Activated naive CD4-positive, alpha-beta T cell treated with anti-CD3 and anti-CD28 coated beads, Interleukin-2, amount 50 U/mL, for 72 hours (primary cell): Measurements from ENCODE around the gene ZBTB8B. TPM values are rescaled to one million over a fixed set of nuclear protein-coding genes. Genes with fewer than 3 reads are reported as not detected.

Experiments
- ATAC-seq, 2 donors: fragments of 150-1000 bp; cut with Tn5 transposase; 2 replicates each; pipeline ENCODE4 v1.10.0; 2021; ENCODE audit warnings: mild to moderate bottlenecking in 2 of 2, moderate library complexity in 2 of 2
- DNase-seq, 2 donors: peaks; one replicate each; pipeline ENCODE4 v3.0.0; 2021 to 2022; ENCODE audit warnings: low spot score in 2 of 2
- H3K27ac Mint-ChIP-seq, 2 donors: one replicate each; pipeline ENCODE4 v1.8.0; 2022; ENCODE audit warnings: mild to moderate bottlenecking in 2 of 2, mixed read lengths in 2 of 2
- H3K36me3 Mint-ChIP-seq, 2 donors: one replicate each; pipeline ENCODE4 v1.8.0; 2022; ENCODE audit warnings: mixed read lengths in 2 of 2
- H3K9me3 Mint-ChIP-seq, 2 donors: one replicate each; pipeline ENCODE4 v1.8.0; 2022; ENCODE audit warnings: mixed read lengths in 2 of 2
- total RNA-seq, 2 donors: library from RNA; stranded (reverse); gene quantifications; one replicate each; pipeline ENCODE4 v1.2.3, GENCODE V29; 2022

ZBTB8B gene
- total RNA-seq, 2 donors from 2014 or later = not detected

DNA sequence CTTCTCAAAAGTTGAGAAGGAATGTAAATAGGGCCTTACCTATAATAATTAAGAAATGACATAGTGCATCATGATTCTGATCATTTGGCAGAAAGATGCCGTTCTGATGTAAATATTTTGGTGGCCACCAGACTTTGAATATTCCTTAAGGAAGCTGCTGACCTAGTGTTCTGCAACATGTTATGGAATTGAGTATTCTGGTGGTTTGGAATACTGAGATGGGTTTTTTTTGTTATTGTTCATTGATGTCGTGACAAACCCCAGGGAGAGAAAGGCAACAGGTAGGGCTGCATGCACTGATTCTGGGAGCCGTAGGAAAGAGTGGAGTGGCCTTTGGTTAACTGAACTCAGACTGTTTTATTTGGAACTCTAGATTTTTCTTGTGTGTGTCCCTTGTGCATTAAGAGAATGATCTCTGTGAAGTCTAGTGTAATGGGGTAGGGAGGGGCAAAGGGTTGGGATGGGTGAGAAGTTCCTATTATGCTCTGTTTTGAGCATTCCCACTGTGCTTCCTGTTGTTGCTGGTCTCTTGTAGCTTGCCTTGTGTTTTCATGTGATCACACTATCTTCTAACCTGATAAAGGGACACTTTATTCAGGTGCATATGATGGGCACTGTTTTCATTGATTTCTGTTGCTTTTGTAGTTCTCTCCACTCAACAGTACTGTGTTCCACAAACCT is 25.0 kb downstream of the ZBTB8B start:
- Mint-ChIP-seq H3K36me3 (no peaks in the 10 kb centered on the region), H3K9me3 (no peaks in the 10 kb centered on the region), H3K27ac (no peak overlapping the region)
- no peak for DNase-seq
- ATAC-seq = no peak

- ATAC-seq (no peak), DNase-seq (no peak)
- no peak overlapping the region for H3K27ac Mint-ChIP-seq
- H3K9me3 Mint-ChIP-seq = no peaks in the 10 kb centered on the region
- H3K36me3 Mint-ChIP-seq = no peaks in the 10 kb centered on the region
These were observed 26.5 kb downstream of the ZBTB8B start for GRCh38 chr1:32491386-32491785.

GRCh38 chr1:32494196-32494595 is 29.3 kb downstream of the ZBTB8B start:
- Mint-ChIP-seq H3K9me3 (no peaks in the 10 kb centered on the region), H3K36me3 (no peaks in the 10 kb centered on the region), H3K27ac (no peak overlapping the region)
- no peak for ATAC-seq
- no peak for DNase-seq

- H3K9me3 Mint-ChIP-seq = no peaks in the 10 kb centered on the region
- ATAC-seq (peak in 1 of 2 donors; percentile 22), DNase-seq (no peak)
- H3K36me3 Mint-ChIP-seq = no peaks in the 10 kb centered on the region
- H3K27ac Mint-ChIP-seq = no peak overlapping the region
These were observed 30.0 kb downstream of the ZBTB8B start for GRCh38 chr1:32494711-32495337.

GRCh38 chr1:32496127-32496526 is 31.3 kb downstream of the ZBTB8B start:
- ATAC-seq = no peak
- no peak for DNase-seq
- no peaks in the 10 kb centered on the region for H3K36me3 Mint-ChIP-seq
- H3K27ac Mint-ChIP-seq = no peak overlapping the region
- no peaks in the 10 kb centered on the region for H3K9me3 Mint-ChIP-seq

DNA sequence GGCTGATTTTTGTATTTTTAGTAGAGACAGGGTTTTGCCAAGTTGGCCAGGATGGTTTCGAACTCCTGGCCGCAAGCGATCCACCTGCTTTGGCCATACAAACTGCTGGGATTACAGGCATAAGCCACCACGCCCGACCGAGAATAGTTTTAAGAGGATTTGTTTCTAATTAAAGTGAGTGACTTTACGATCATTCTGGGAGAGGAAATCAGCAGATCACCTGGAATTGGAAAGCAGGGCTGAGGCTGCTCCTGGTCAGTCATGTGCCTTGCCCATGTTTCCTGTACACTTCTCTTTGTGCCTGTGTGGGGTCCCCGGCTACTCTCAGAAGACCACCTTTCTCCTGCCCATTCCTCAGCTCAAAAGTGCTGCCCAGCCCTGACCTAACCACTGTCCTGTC is 33.9 kb downstream of the ZBTB8B start:
- no peak for DNase-seq
- ATAC-seq = no peak
- Mint-ChIP-seq H3K36me3 (no peaks in the 10 kb centered on the region), H3K9me3 (no peaks in the 10 kb centered on the region), H3K27ac (no peak overlapping the region)

DNA sequence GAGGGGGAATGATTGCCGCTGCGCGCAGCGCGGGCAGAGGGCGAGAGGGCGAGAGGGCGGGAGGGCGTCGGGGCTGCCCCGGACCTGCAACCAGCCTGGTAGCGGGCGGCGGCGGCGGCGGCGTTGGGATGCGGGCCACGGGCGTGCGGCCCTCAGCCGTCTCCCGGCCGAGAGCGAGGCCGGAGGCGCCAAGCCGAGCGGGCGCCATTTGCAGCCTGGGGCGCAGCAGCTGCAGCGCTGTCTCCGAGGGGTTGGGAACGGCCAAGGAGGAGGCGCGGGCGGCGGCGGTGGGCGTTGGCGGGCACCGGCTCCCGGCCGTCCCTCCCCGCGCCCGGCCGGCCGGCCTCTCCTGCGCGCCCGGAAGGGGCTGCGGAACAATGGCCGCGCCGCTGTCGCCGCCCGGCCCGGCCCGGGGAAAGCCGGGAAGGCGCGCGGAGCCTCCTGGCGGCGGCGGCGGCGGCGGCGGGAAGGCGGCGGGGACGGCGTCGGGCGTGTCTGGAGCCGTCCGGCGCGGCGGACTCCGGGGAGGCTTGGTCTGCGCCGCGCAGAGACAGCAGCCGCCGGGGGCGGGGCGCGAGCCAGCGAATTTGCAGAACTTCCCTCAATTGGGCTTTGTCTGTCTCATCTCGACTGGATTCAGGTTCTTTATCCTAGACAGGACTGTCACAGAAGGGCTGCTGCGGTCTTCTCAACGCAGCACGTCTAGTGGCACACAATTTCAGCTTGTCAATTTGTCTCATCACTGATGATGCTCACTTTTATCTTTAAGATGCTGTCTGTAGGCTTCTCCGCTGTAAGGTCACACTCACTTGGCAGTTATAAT is 35.7 kb downstream of the ZBTB8B start:
- no peaks in the 10 kb centered on the region for H3K9me3 Mint-ChIP-seq
- peak; percentile 82 to 87 for ATAC-seq
- no peaks in the 10 kb centered on the region for H3K36me3 Mint-ChIP-seq
- peak in 1 of 2 donors; percentile 38 for DNase-seq
- no peak overlapping the region for H3K27ac Mint-ChIP-seq

DNA sequence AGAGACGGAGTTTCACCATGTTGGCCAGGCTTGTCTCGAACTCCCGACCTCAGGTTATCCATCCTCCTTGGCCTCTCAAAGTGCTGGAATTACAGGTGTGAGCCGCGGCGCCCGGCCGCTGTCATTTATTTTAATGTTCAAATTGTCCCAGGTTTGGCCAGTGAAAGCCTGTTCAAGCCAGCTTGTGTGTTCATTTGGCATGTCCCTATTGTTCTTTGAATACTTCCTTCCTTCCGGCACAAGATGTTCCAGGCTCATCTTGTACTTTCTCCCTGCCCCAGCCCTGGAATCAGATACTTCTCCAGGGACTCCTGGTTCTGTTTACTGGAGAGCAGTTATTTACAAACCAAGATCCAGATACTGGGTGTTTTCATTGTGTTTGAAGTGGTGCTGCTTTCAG is 37.0 kb downstream of the ZBTB8B start:
- ATAC-seq (no peak), DNase-seq (no peak)
- Mint-ChIP-seq H3K9me3 (no peaks in the 10 kb centered on the region), H3K27ac (no peak overlapping the region), H3K36me3 (no peaks in the 10 kb centered on the region)

DNA sequence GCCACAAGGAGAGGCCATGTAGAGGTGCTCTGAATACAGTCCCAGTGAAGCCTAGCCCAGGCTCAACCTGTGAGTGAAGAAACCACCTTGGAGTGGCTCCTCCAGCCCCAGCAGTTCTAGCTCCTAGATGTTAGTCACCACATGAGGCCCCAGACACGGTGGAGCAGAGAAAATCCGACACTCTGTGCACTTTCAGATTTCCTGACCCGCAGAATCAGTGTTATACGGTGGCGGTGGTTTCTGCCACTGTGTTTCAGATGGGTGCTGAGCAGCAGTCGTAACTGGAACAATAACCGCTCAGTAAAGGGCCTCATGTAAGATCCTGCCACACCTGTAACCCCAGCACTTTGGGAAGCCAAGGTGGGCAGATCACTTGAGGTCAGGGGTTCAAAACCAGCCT is 38.3 kb downstream of the ZBTB8B start:
- no peak overlapping the region for H3K27ac Mint-ChIP-seq
- ATAC-seq = no peak
- DNase-seq = no peak
- H3K36me3 Mint-ChIP-seq = no peaks in the 10 kb centered on the region
- H3K9me3 Mint-ChIP-seq = no peaks in the 10 kb centered on the region

GRCh38 chr1:32507021-32507420 is 42.1 kb downstream of the ZBTB8B start:
- H3K9me3 Mint-ChIP-seq = no peaks in the 10 kb centered on the region
- no peak overlapping the region for H3K27ac Mint-ChIP-seq
- no peaks in the 10 kb centered on the region for H3K36me3 Mint-ChIP-seq
- ATAC-seq (no peak), DNase-seq (no peak)

DNA sequence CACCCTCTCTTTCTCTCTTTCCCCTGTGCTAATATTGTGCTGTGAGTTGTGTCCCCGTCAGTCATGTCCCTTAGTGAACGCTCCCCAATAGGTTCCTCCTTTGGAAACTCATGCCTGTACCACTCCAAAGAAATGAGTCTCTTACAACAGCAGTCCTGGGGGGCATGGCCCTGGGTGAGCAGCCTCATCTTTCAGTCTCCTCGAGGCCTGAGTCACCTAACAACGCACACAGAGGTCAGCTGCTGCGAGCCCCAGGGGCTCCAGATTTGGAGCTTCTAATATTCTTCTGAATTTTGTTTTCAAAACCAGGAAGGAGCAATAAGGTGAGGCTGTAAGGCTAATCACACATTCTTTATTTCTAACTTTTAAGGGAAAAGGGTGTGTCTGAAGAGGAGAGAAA is 43.9 kb downstream of the ZBTB8B start:
- no peak overlapping the region for H3K27ac Mint-ChIP-seq
- no peak for DNase-seq
- H3K9me3 Mint-ChIP-seq = no peaks in the 10 kb centered on the region
- ATAC-seq = no peak
- no peaks in the 10 kb centered on the region for H3K36me3 Mint-ChIP-seq

DNA sequence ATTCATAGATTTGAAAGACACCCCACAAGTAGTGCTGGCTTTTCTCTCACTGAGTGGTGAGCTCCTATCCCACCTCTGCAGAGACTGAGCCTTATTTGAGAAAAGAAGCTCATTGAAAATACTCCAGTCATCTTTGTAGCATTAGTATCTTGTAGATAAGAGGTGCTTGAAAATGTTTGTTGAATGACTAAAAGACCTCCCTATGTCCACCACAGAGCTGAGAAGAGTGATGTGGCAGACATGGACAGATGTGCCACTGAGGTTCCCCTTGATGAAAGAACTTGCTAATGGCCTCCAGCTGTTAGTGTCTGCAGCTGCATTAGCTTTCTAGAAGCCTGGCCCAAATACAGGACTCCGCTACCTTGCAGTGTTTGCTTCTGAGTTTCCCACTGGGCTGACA is 45.1 kb downstream of the ZBTB8B start:
- Mint-ChIP-seq H3K36me3 (no peaks in the 10 kb centered on the region), H3K27ac (no peak overlapping the region), H3K9me3 (no peaks in the 10 kb centered on the region)
- no peak for DNase-seq
- no peak for ATAC-seq

Other genes with a start within 250 kb of the ZBTB8B start
- gene TMEM234, start 242.7 kb upstream of the ZBTB8B start, total RNA-seq = 10 to 100 TPM in 1 of 2 donors, 1 to 10 TPM in 1; 7.0 to 10.7 TPM
- 100 to 1,000 TPM; 273 to 295 TPM for gene EIF3I, start 242.7 kb upstream of the ZBTB8B start, total RNA-seq
- gene FAM167B, start 217.8 kb upstream of the ZBTB8B start, total RNA-seq = 1 to 10 TPM in 1 of 2 donors, under 1 TPM in 1; 0.66 to 1.1 TPM
- 100 to 1,000 TPM; 208 to 284 TPM for gene LCK, start 213.8 kb upstream of the ZBTB8B start, total RNA-seq
- 100 to 1,000 TPM; 185 to 200 TPM for gene HDAC1, start 173.0 kb upstream of the ZBTB8B start, total RNA-seq
- 10 to 100 TPM; 10.6 to 47.0 TPM for gene MARCKSL1, start 128.8 kb upstream of the ZBTB8B start, total RNA-seq
- 1 to 10 TPM; 6.7 to 9.7 TPM for gene FAM229A, start 102.6 kb upstream of the ZBTB8B start, total RNA-seq
- 1 to 10 TPM; 1.2 to 1.7 TPM for gene TSSK3, start 102.5 kb upstream of the ZBTB8B start, total RNA-seq
- gene BSDC1, start 70.6 kb upstream of the ZBTB8B start, total RNA-seq = 10 to 100 TPM; 41.8 to 53.0 TPM
- under 1 TPM; 0.16 to 0.18 TPM for gene ZBTB8A, start 74.4 kb downstream of the ZBTB8B start, total RNA-seq
- gene ZBTB8OS, start 185.5 kb downstream of the ZBTB8B start, total RNA-seq = 10 to 100 TPM; 53.2 to 58.5 TPM
- gene RBBP4, start 186.1 kb downstream of the ZBTB8B start, total RNA-seq = 100 to 1,000 TPM; 346 to 359 TPM
- not detected for gene SYNC, start 237.7 kb downstream of the ZBTB8B start, total RNA-seq